ENCODE results near the gene TMEM178B. TPM values are rescaled to one million over a fixed set of nuclear protein-coding genes. Genes with fewer than 3 reads are reported as not detected.

Gene TMEM178B
- total RNA-seq, 3 donors from 2014 or later (not counting 1 experiment from before 2014, with no cell fraction given), result not detected

DNA sequence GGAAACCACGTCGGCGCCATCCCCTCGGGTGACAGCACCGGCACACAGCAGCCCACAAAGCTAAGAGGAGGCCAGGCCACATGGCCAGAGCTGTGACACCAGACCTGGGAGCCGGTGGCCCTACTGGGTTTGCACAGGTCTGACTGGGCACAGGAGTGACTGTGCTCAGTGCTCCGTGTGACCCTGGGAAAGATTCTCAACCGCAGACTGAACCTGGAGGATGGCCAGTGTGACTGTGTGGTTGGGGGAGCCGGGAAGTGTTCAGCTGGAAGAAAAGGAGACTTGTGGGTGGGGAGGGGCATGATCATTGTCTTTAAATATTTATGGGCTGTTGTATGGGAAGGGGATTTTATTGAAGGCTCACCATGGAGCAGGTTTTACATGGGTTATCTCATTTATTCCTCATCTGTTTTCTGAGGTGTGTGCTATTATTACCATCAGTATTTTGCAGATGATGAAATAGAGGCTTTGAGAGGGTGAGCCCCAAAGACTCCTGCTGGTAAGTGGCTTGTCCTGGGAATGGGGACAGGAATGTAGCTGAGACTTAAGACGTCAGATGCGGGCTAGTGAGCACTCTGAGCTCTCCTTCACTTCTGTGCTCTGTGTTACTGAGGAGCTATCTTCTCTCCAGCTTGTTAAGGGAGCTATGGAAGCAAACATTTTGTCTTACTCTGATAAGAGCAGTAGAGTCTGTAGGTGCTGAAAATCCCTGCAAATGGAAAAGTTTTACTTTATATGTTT is 127.5 kb downstream of the TMEM178B start:
- intact Hi-C loops (cut with micrococcal nuclease), result no loop called here
- no peaks in the 10 kb centered on the region for H3K9me3 ChIP-seq (ENCODE audit: control insufficient read depth, insufficient read depth, low read length)
- Mint-ChIP-seq H3K36me3 (no peaks in the 10 kb centered on the region), H3K4me3 (no peak overlapping the region), H3K9me3 (no peaks in the 10 kb centered on the region), H3K27ac (no peak overlapping the region), H3K4me1 (no peaks in the 10 kb centered on the region), H3K27me3 (ENCODE audit: low read depth in 2 of 2) (peaks cover 16 to 38% of the 10 kb centered on the region in 2 donors)
- peaks cover 2% of the 10 kb centered on the region for H3K27me3 ChIP-seq (ENCODE audit: control insufficient read depth, insufficient read depth, low read length)
- H3K27ac ChIP-seq (ENCODE audit: low read length), result no peak overlapping the region
- H3K4me3 ChIP-seq (ENCODE audit: low read length), result no peak overlapping the region
- DNase-seq, result no peak
- H3K36me3 ChIP-seq (ENCODE audit: control insufficient read depth, insufficient read depth, low read length), result no peaks in the 10 kb centered on the region
- no peaks in the 10 kb centered on the region for H3K4me1 ChIP-seq (ENCODE audit: control insufficient read depth, insufficient read depth, low read length)
- TF ChIP-seq, protein P1, sequence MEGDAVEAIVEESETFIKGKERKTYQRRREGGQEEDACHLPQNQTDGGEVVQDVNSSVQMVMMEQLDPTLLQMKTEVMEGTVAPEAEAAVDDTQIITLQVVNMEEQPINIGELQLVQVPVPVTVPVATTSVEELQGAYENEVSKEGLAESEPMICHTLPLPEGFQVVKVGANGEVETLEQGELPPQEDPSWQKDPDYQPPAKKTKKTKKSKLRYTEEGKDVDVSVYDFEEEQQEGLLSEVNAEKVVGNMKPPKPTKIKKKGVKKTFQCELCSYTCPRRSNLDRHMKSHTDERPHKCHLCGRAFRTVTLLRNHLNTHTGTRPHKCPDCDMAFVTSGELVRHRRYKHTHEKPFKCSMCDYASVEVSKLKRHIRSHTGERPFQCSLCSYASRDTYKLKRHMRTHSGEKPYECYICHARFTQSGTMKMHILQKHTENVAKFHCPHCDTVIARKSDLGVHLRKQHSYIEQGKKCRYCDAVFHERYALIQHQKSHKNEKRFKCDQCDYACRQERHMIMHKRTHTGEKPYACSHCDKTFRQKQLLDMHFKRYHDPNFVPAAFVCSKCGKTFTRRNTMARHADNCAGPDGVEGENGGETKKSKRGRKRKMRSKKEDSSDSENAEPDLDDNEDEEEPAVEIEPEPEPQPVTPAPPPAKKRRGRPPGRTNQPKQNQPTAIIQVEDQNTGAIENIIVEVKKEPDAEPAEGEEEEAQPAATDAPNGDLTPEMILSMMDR (IDR thresholded peaks at IDR 0.05), result no peak
- WGBS (ENCODE audit: insufficient coverage), result 71% methylated on average over 11 of the region's 11 CpGs
- ATAC-seq, result no peak

DNA sequence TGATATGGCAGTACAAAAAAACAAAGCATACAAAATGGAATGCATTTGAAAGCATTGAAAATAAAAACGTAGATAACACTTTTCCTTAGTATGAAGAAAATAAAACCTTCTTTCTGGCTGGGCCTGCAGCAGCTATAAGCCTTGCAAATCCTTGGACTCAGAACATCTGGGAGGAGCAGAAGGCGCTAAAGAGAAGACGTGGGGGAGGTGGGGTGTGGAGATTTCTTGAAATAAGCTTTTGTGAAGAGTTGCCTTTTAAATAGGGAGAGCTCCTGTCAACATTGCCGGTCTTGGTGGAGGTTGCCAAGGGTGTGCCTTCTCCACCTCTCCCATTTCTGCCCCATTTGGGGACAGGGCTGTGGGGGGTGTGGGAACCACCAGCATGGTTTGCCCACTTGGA is 128.7 kb downstream of the TMEM178B start:
- 72% methylated on average over 4 of the region's 4 CpGs for WGBS (ENCODE audit: insufficient coverage)
- no peak for ATAC-seq

DNA sequence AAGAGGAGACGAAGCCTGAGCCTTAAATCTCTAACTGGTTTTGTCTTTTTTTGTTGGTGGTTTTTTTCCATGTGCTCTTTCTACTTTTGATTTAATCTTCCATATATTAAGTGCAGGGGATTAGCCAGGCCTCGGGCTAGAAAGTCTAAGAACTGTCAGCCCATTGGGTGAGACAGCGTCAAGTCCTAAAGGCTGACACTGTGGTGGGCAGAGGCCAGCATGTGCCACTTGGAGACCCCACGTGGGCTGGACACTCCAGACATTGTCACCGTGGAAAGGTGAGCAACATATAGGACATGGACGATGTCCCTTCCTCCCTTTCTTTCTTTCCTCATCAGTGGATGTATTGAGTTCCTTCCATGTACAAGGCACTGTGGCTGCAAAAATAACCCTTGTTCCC is 129.3 kb downstream of the TMEM178B start:
- no peaks in the 10 kb centered on the region for H3K36me3 ChIP-seq (ENCODE audit: control insufficient read depth, insufficient read depth, low read length)
- peaks cover 16 to 38% of the 10 kb centered on the region in 2 donors for H3K27me3 Mint-ChIP-seq (ENCODE audit: low read depth in 2 of 2)
- no peaks in the 10 kb centered on the region for H3K9me3 ChIP-seq (ENCODE audit: control insufficient read depth, insufficient read depth, low read length)
- no peak overlapping the region for H3K4me3 ChIP-seq (ENCODE audit: low read length)
- intact Hi-C loops (cut with micrococcal nuclease), result no loop called here
- TF ChIP-seq, protein P1 (IDR thresholded peaks at IDR 0.05), result no peak
- H3K4me3 Mint-ChIP-seq, result no peak overlapping the region
- H3K36me3 Mint-ChIP-seq, result no peaks in the 10 kb centered on the region
- H3K27me3 ChIP-seq (ENCODE audit: control insufficient read depth, insufficient read depth, low read length), result peaks cover 2% of the 10 kb centered on the region
- H3K9me3 Mint-ChIP-seq, result no peaks in the 10 kb centered on the region
- H3K27ac ChIP-seq (ENCODE audit: low read length), result no peak overlapping the region
- DNase-seq, result no peak
- H3K4me1 Mint-ChIP-seq, result no peaks in the 10 kb centered on the region
- 91% methylated on average over 5 of the region's 6 CpGs for whole genome bisulfite sequencing (ENCODE audit: insufficient coverage)
- no peak overlapping the region for H3K27ac Mint-ChIP-seq
- no peak for ATAC-seq
- H3K4me1 ChIP-seq (ENCODE audit: control insufficient read depth, insufficient read depth, low read length), result no peaks in the 10 kb centered on the region

More for the DNA sequence above, 128.7 kb downstream of the TMEM178B start:
- Histone ChIP-seq H3K36me3 (ENCODE audit: control insufficient read depth, insufficient read depth, low read length) (no peaks in the 10 kb centered on the region), H3K27ac (ENCODE audit: low read length) (no peak overlapping the region), H3K4me1 (ENCODE audit: control insufficient read depth, insufficient read depth, low read length) (no peaks in the 10 kb centered on the region), H3K4me3 (ENCODE audit: low read length) (no peak overlapping the region), H3K9me3 (ENCODE audit: control insufficient read depth, insufficient read depth, low read length) (no peaks in the 10 kb centered on the region), H3K27me3 (ENCODE audit: control insufficient read depth, insufficient read depth, low read length) (peaks cover 2% of the 10 kb centered on the region)
- Mint-ChIP-seq H3K4me3 (no peak overlapping the region), H3K4me1 (no peaks in the 10 kb centered on the region), H3K27ac (no peak overlapping the region), H3K27me3 (ENCODE audit: low read depth in 2 of 2) (peaks cover 16 to 38% of the 10 kb centered on the region in 2 donors), H3K36me3 (no peaks in the 10 kb centered on the region), H3K9me3 (no peaks in the 10 kb centered on the region)
- DNase-seq, result no peak
- TF ChIP-seq, protein P1 (IDR thresholded peaks at IDR 0.05), result no peak
- intact Hi-C loops (cut with micrococcal nuclease), result no loop called here

DNA sequence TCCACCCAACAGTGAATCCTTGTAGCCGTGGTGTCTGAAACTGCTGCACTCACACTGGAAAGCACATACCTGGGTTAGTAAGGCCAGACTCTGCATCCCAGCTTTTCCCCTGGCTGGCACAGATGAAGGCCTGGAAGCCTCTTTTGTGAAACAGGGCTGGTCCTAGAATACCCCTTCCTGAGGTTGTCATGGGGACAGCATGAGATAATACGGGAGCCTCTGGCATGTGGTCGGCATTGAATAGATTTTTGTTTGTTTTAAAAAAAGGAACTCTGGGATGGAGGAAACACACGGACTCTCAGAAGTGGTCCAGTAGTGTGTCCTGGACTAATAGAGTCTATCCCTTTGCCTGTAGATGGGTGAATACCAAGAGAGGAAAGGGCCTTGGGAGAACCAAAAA is 129.7 kb downstream of the TMEM178B start:
- 46% methylated on average over 4 of the region's 4 CpGs for WGBS (ENCODE audit: insufficient coverage)
- Histone ChIP-seq H3K36me3 (ENCODE audit: control insufficient read depth, insufficient read depth, low read length) (no peaks in the 10 kb centered on the region), H3K4me3 (ENCODE audit: low read length) (no peak overlapping the region), H3K9me3 (ENCODE audit: control insufficient read depth, insufficient read depth, low read length) (no peaks in the 10 kb centered on the region), H3K4me1 (ENCODE audit: control insufficient read depth, insufficient read depth, low read length) (no peaks in the 10 kb centered on the region), H3K27ac (ENCODE audit: low read length) (no peak overlapping the region), H3K27me3 (ENCODE audit: control insufficient read depth, insufficient read depth, low read length) (peaks cover 2% of the 10 kb centered on the region)
- intact Hi-C loops (cut with micrococcal nuclease), result no loop called here
- Mint-ChIP-seq H3K36me3 (no peaks in the 10 kb centered on the region), H3K27ac (no peak overlapping the region), H3K27me3 (ENCODE audit: low read depth in 2 of 2) (peaks cover 13 to 38% of the 10 kb centered on the region in 2 donors), H3K4me1 (no peaks in the 10 kb centered on the region), H3K9me3 (no peaks in the 10 kb centered on the region), H3K4me3 (no peak overlapping the region)
- TF ChIP-seq, protein P1 (IDR thresholded peaks at IDR 0.05), result no peak
- DNase-seq, result no peak
- no peak for ATAC-seq

All from natural killer cell (primary cell).